Measurements from ENCODE around the gene MAGEB16. TPM values are rescaled to one million over a fixed set of nuclear protein-coding genes. Genes with fewer than 3 reads are reported as not detected.

Gene MAGEB16
- total RNA-seq, result not detected

DNA sequence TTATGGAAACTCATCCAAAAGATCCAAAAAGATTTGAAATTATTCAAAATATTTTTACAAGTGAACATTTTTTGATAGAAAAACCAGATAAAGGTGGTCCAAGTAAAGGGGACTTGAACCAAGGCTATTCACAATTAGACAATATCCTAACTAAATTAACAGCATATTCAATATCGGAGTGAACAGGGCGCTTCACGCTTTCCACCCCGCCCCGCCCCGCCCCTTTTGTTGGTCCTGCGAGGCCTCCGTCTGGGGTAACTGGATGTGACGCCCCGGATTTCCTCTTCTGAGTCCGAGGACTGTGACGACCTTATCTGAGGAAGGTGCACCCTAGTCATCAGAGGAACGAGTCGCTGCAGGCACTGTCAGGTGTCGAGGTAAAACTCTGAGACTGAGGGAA is at the start of gene MAGEB16:
MAGEB16 (plus strand) TSS at position 301 of the 400 bp plus-strand sequence. CDS start 3,855 bp downstream, outside the sequence.
- H3K4me1 Mint-ChIP-seq, result no peaks in the 10 kb centered on the region
- no peak for ATAC-seq (replicated peaks)
- no peaks in the 10 kb centered on the region for H3K36me3 Mint-ChIP-seq (ENCODE audit: low read depth)
- H3K27ac Mint-ChIP-seq, result no peak within 1 kb of the TSS
- no peaks in the 10 kb centered on the region for H3K27me3 Mint-ChIP-seq
- no peaks in the 10 kb centered on the region for H3K9me3 Mint-ChIP-seq
- H3K4me3 Mint-ChIP-seq, result no peak within 1 kb of the TSS

DNA sequence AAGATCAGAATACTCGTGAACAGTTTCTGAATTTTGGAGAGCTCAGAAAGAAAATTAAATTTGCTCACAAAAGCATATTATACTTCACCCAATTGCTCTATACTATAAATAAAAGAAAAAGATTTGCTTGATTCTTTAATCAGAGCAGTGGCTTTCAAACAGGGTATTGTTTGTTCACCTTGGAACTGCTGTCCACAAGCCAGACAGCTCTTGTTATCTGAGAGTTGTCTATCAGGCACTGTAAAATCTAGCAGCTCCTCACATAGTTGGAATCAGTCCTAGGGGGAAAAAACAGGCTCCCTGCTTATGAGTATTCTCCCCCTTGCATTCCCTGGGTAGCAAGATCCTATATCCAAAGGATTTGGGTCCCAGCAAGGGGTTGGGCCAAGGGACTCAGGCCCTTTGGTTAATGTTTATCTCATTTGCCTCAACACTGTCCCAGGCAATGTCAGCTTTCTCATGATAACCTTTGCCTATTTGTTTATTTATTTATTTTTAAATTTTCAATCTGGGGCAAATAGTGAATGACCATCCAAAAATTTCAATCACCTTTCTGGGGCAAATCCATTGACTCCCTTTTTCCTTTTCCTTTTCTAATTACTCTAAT is 24.1 kb upstream of the MAGEB16 start:
- H3K4me3 Mint-ChIP-seq, result no peak overlapping the region
- H3K9me3 Mint-ChIP-seq, result no peaks in the 10 kb centered on the region
- no peak for ATAC-seq (replicated peaks)
- no peaks in the 10 kb centered on the region for H3K4me1 Mint-ChIP-seq
- no peaks in the 10 kb centered on the region for H3K27me3 Mint-ChIP-seq
- H3K27ac Mint-ChIP-seq, result no peak overlapping the region
- H3K36me3 Mint-ChIP-seq (ENCODE audit: low read depth), result no peaks in the 10 kb centered on the region

DNA sequence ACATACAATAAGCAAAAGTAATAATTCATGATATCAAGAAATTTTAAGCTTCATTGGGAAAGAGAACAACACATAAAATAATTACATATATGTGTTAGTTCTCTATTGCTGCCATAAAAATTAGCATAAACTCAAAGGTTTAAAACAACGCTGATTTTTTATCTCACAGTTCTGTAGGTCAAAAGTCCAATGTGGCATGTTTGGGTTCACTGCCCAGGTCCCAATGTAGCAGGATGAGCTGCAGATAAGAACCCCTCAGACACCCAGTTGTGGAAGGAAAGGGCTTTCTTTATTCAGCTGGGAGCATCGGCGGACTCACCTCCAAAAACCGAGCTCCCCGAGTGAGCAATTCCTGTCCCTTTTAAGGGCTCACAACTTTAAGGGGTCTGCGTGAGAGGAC is 13.1 kb upstream of the MAGEB16 start:
- H3K4me1 Mint-ChIP-seq, result no peaks in the 10 kb centered on the region
- no peak overlapping the region for H3K27ac Mint-ChIP-seq
- no peak for ATAC-seq (replicated peaks)
- no peaks in the 10 kb centered on the region for H3K36me3 Mint-ChIP-seq (ENCODE audit: low read depth)
- no peak overlapping the region for H3K4me3 Mint-ChIP-seq
- H3K9me3 Mint-ChIP-seq, result no peaks in the 10 kb centered on the region
- no peaks in the 10 kb centered on the region for H3K27me3 Mint-ChIP-seq

DNA sequence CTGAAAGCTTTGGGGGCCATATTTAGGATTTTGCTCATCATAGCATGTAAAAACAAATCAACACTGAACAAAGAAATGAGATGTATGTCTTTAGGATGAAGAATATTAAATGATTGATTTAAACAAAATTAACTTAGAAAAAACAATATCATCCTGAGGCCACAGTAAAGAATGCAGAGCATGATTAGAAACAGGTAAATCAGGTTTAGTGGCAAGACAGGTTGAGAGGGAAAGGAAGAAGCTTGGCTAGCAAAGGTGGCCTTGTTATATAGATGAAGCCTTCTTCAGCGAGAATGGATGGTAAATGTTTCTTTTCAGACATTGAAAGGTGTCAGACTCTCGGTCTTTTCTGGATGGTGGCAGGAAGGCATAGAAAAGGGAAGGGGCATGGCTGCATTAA is 11.9 kb upstream of the MAGEB16 start:
- no peak for ATAC-seq (replicated peaks)
- no peak overlapping the region for H3K4me3 Mint-ChIP-seq
- no peaks in the 10 kb centered on the region for H3K4me1 Mint-ChIP-seq
- no peaks in the 10 kb centered on the region for H3K27me3 Mint-ChIP-seq
- no peak overlapping the region for H3K27ac Mint-ChIP-seq
- no peaks in the 10 kb centered on the region for H3K36me3 Mint-ChIP-seq (ENCODE audit: low read depth)
- no peaks in the 10 kb centered on the region for H3K9me3 Mint-ChIP-seq

DNA sequence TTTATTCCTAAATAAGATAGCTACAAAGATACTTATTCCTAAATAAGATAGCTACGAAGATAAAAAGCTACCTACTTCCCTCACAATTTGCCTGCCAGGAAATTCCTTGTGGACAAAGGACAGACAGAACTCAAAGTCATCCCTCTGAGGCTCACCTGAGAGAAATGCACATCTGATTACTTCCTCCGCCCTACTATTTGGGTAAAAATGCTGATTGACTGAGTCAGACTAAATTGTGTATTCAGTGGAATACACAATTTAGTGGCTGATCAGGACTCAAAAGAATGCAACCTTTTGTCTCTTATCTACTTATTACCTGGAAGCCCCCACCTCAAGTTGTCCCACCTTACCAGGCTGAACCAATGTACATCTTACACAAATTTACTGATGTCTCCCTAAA is 10.3 kb upstream of the MAGEB16 start:
- Mint-ChIP-seq H3K27me3 (no peaks in the 10 kb centered on the region), H3K9me3 (no peaks in the 10 kb centered on the region), H3K36me3 (ENCODE audit: low read depth) (no peaks in the 10 kb centered on the region), H3K4me1 (no peaks in the 10 kb centered on the region), H3K27ac (no peak overlapping the region), H3K4me3 (no peak overlapping the region)
- no peak for ATAC-seq (replicated peaks)

DNA sequence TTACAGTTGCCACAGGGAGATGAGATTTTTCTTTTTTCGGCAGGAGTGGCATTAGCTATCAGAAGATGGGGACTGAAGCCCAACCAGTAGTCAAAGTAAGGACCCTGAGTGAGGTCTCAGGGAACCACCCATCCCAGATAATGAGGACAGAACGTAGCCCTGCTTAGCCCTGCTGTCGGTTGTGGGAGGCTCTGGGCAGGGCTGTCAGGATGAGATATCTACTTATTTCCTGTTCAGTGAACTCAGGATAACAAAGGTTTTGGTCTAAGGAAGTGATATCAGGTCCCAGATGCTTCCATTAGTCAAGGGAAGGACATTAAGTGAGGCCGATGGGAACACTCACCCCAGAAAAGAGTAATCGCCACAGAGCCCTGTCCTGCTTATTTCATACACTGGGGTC is 2.3 kb downstream of the MAGEB16 start:
- Mint-ChIP-seq H3K27ac (no peak overlapping the region), H3K27me3 (no peaks in the 10 kb centered on the region), H3K36me3 (ENCODE audit: low read depth) (no peaks in the 10 kb centered on the region), H3K4me3 (no peak overlapping the region), H3K4me1 (no peaks in the 10 kb centered on the region), H3K9me3 (no peaks in the 10 kb centered on the region)
- no peak for ATAC-seq (replicated peaks)

DNA sequence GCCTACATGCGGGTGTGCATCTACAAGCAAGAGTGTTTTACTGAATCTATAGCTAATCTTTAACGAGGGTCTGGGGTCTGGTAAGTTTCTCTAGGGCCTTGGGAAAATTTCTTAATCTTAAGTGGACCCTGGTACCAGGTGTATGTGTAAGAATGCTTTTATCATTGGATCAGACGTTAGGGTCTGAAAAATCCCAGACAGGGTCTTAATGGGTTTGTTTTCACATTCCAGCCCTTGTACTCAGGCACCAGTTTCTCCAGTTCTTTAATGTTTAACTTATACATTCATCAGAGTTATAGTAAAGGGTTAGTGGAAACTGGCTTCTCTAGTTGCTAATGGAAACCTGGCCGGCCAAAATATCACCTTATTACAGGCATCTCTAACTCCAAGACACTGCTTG is 11.6 kb downstream of the MAGEB16 start:
- no peaks in the 10 kb centered on the region for H3K4me1 Mint-ChIP-seq
- no peak for ATAC-seq (replicated peaks)
- no peaks in the 10 kb centered on the region for H3K9me3 Mint-ChIP-seq
- no peak overlapping the region for H3K27ac Mint-ChIP-seq
- H3K27me3 Mint-ChIP-seq, result no peaks in the 10 kb centered on the region
- H3K36me3 Mint-ChIP-seq (ENCODE audit: low read depth), result no peaks in the 10 kb centered on the region
- no peak overlapping the region for H3K4me3 Mint-ChIP-seq

DNA sequence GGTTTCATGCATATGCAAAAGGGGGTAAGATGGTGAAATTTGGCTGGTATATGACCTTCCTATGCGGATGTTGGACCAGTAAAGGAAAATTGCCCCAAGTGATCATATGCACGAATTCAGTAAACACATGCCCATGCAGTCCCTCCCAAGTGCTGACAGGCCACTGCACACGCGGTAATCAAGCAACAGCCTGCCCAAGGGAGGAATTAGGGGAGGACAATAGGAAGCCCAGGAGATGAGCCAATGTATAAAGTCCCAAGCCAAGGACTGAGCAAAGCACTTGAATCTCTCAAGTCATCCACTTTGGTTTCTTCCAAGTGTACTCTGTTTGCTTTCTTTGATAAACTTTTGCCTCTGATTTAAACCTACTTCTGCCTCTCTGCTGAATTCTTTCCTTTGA is 21.1 kb downstream of the MAGEB16 start:
- Mint-ChIP-seq H3K4me1 (no peaks in the 10 kb centered on the region), H3K36me3 (ENCODE audit: low read depth) (no peaks in the 10 kb centered on the region), H3K27me3 (no peaks in the 10 kb centered on the region), H3K4me3 (no peak overlapping the region), H3K27ac (no peak overlapping the region), H3K9me3 (no peaks in the 10 kb centered on the region)
- no peak for ATAC-seq (replicated peaks)

DNA sequence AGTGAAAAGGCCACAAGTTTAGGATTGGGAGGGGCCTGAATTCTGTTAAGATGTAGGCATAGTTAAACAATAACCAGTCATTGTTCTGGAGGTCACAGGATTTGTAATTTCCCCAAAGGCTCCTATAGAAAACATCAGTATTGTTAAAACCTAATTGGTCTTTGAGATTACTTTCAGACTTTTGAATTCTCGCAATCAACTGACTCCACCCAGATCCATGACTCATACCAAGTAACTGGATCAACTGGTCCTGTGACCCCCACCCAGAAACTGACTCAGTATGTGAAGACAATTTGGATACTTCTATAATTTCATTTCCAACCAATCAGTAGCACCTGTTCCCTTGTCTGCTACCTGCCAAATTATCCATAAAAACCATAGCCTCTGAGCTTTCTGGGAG is 28.4 kb downstream of the MAGEB16 start:
- H3K9me3 Mint-ChIP-seq, result peaks cover 2% of the 10 kb centered on the region
- no peaks in the 10 kb centered on the region for H3K27me3 Mint-ChIP-seq
- no peak overlapping the region for H3K4me3 Mint-ChIP-seq
- H3K36me3 Mint-ChIP-seq (ENCODE audit: low read depth), result no peaks in the 10 kb centered on the region
- no peak for ATAC-seq (replicated peaks)
- no peak overlapping the region for H3K27ac Mint-ChIP-seq
- H3K4me1 Mint-ChIP-seq, result no peaks in the 10 kb centered on the region

DNA sequence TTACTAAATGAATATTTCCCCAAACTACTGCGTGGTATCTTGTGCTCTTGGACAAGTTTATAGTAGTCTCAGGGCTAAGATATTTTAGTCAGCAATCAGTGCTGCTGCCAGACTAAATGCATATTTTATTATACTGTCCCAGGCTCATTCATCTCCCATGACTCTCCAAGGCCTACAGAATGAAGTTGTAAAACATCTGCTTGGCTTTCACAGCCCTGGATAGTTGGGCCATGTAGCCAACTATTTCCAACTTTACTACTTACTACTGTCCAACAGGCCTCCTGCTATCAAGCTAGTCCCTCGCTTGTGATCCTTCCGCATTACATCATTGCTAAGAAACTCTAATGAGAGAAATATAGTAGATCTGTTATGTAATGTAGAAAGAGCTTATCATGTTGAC is 31.4 kb downstream of the MAGEB16 start:
- no peaks in the 10 kb centered on the region for H3K4me1 Mint-ChIP-seq
- ATAC-seq (replicated peaks), result no peak
- no peak overlapping the region for H3K4me3 Mint-ChIP-seq
- H3K27me3 Mint-ChIP-seq, result no peaks in the 10 kb centered on the region
- H3K27ac Mint-ChIP-seq, result no peak overlapping the region
- H3K36me3 Mint-ChIP-seq (ENCODE audit: low read depth), result no peaks in the 10 kb centered on the region
- H3K9me3 Mint-ChIP-seq, result peaks cover 5% of the 10 kb centered on the region

DNA sequence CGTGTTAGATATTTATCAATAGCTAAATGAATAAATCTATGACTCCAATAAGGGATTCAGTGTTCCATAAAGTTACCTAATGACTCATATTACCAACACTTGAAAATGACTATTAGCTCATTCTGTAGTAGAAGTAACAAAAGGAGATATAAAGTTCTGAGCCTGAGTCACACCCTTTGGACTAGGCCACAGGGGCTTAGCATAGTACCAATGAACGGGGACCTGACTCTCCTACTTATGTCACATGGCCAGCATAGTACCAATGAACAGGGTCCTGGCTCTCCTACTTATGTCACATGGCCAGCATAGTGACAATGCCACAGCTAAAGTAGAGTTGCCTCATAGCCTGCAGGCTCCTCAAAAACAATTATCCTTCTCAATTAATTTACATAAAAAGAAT is 43.7 kb downstream of the MAGEB16 start:
- Mint-ChIP-seq H3K9me3 (peaks cover 3% of the 10 kb centered on the region), H3K27me3 (no peaks in the 10 kb centered on the region), H3K27ac (no peak overlapping the region), H3K36me3 (ENCODE audit: low read depth) (no peaks in the 10 kb centered on the region), H3K4me1 (no peaks in the 10 kb centered on the region), H3K4me3 (no peak overlapping the region)
- ATAC-seq (replicated peaks), result no peak

DNA sequence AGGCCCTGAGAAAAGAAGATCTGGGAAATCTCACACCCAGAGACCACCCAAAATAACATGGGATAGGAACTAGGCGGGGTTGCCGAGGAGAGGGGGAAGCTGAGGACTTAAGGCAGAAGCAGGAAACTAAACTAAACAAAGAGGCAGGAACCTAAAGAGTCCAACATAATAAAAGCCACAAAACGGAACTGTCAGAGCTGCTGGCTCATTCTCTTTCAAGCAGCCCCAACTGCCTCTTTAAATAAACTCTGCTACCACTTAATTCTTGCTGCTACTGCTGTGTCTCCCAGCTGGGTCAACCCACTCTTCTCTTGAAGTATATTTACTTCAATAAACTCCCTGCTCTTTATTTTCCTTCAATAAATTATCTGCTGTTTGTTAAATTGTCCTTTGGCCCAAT is 44.5 kb downstream of the MAGEB16 start:
- no peak overlapping the region for H3K4me3 Mint-ChIP-seq
- H3K27ac Mint-ChIP-seq, result no peak overlapping the region
- no peaks in the 10 kb centered on the region for H3K4me1 Mint-ChIP-seq
- no peaks in the 10 kb centered on the region for H3K36me3 Mint-ChIP-seq (ENCODE audit: low read depth)
- no peaks in the 10 kb centered on the region for H3K27me3 Mint-ChIP-seq
- peaks cover 3% of the 10 kb centered on the region for H3K9me3 Mint-ChIP-seq
- no peak for ATAC-seq (replicated peaks)

DNA sequence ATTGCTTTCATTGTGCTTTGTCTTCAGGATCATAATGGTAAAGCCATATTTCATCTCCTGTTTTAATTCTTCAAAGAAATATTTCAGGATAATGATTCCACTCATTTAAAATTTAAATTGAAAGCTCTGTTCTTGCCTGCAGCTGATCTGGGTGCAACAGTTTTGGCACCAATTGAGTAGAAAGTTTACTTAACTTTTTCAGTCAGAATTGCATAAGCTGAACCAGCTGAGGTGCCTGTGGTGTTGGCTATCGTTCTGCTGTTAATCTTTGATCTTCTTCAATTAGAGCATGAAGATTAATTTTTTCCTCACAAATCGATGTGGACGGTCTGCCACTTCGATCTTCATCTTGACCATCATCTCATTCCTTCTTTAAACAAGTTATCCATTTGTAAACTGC is 49.6 kb downstream of the MAGEB16 start:
- Mint-ChIP-seq H3K36me3 (ENCODE audit: low read depth) (no peaks in the 10 kb centered on the region), H3K9me3 (no peaks in the 10 kb centered on the region), H3K4me1 (no peaks in the 10 kb centered on the region), H3K27ac (no peak overlapping the region), H3K4me3 (no peak overlapping the region), H3K27me3 (no peaks in the 10 kb centered on the region)
- no peak for ATAC-seq (replicated peaks)
